Neural cell (in vitro differentiated cells): ENCODE results near the gene MARCHF9. TPM values are rescaled to one million over a fixed set of nuclear protein-coding genes. Genes with fewer than 3 reads are reported as not detected.
A peak's percentile ranks its signal among the peaks of the same experiment; 100 is the strongest.

Source experiments
- H2AFZ ChIP-seq: fragments of 200-600, 300-800 bp; sonication (generic), shearing (Covaris generic); 2 replicates; pipeline ENCODE4 v1.6.0; 2014; ENCODE audit warnings: low read depth, mild to moderate bottlenecking, antibody characterized with exemption, low read length, moderate library complexity
- H3F3A ChIP-seq: fragments of 200-600 bp; shearing (Covaris generic); 2 replicates; pipeline ENCODE4 v1.6.1; 2016; ENCODE audit warnings: mild to moderate bottlenecking, moderate library complexity, mixed read lengths, antibody characterized with exemption, low read length; ENCODE audit not compliant: insufficient read depth, poor library complexity, severe bottlenecking
- H3K27ac ChIP-seq: fragments of 200-600, 300-800 bp; sonication (generic), shearing (Covaris generic); 2 replicates; pipeline ENCODE4 v1.5.1; 2014; ENCODE audit warnings: mild to moderate bottlenecking, low read length, moderate library complexity
- H3K27me3 ChIP-seq: fragments of 300-800, 200-600 bp; sonication (generic), shearing (Covaris generic); 2 replicates; pipeline ENCODE4 v1.6.0; 2014; ENCODE audit warnings: mild to moderate bottlenecking, low read depth, low read length, moderate library complexity; ENCODE audit not compliant: insufficient read depth
- H3K36me3 ChIP-seq: fragments of 300-800, 200-600 bp; sonication (generic), shearing (Covaris generic); 2 replicates; pipeline ENCODE4 v1.5.1; 2014; ENCODE audit warnings: mild to moderate bottlenecking, antibody characterized with exemption, low read length, moderate library complexity; ENCODE audit not compliant: insufficient read depth
- H3K4me2 ChIP-seq: fragments of 300-800, 200-600 bp; sonication (generic), shearing (Covaris generic); 2 replicates; pipeline ENCODE4 v1.6.0; 2014; ENCODE audit warnings: mild to moderate bottlenecking, low read length
- H3K4me3 ChIP-seq: fragments of 300-800, 200-600 bp; sonication (generic), shearing (Covaris generic); 2 replicates; pipeline ENCODE4 v1.5.1; 2014; ENCODE audit warnings: mild to moderate bottlenecking, low read length, moderate library complexity
- H3K79me2 ChIP-seq: fragments of 200-600 bp; shearing (Covaris generic); replicated peaks from 2 replicates; pipeline ENCODE4 v1.6.0; 2014; ENCODE audit warnings: mild to moderate bottlenecking, low read length, moderate library complexity; ENCODE audit not compliant: insufficient read depth
- H3K9ac ChIP-seq: fragments of 300-800, 200-600 bp; sonication (generic), shearing (Covaris generic); 2 replicates; pipeline ENCODE4 v1.6.1; 2016; ENCODE audit warnings: mild to moderate bottlenecking, low read length, mixed read lengths
- H3K9me2 ChIP-seq: fragments of 200-600 bp; shearing (Covaris generic); 2 replicates; pipeline ENCODE4 v1.6.1; 2016; ENCODE audit warnings: mild to moderate bottlenecking, low read length, mixed read lengths; ENCODE audit not compliant: insufficient read depth
- H3K9me3 ChIP-seq: fragments of 200-600, 300-800 bp; sonication (generic), shearing (Covaris generic); 2 replicates; pipeline ENCODE4 v1.6.1; 2016; ENCODE audit warnings: mild to moderate bottlenecking, mixed run types, low read length, moderate library complexity, mixed read lengths
- H4K20me1 ChIP-seq: fragments of 200-600 bp; shearing (Covaris generic); 2 replicates; pipeline ENCODE4 v1.6.1; 2016; ENCODE audit warnings: mild to moderate bottlenecking, mixed run types; ENCODE audit not compliant: insufficient read depth
- CTCF ChIP-seq: fragments of 450-650 bp; IDR thresholded peaks from 2 replicates; pipeline ENCODE4 v1.5.1; 2014; ENCODE audit warnings: antibody characterized with exemption, mild to moderate bottlenecking, moderate library complexity; ENCODE audit not compliant: poor library complexity, severe bottlenecking
- EP300 ChIP-seq: fragments of 450-650 bp; conservative IDR thresholded peaks from 2 replicates; pipeline ENCODE4 v1.6.1; 2014; ENCODE audit warnings: antibody characterized with exemption, mild to moderate bottlenecking, moderate library complexity; ENCODE audit not compliant: poor library complexity, severe bottlenecking
- EZH2 ChIP-seq: fragments of 200-600, 300-800 bp; shearing (Covaris generic), sonication (generic); IDR thresholded peaks from 2 replicates; pipeline ENCODE4 v1.6.1; 2014; ENCODE audit warnings: antibody characterized with exemption, low read length, borderline replicate concordance, mild to moderate bottlenecking; ENCODE audit not compliant: insufficient read depth, poor library complexity, severe bottlenecking
- MXI1 ChIP-seq: fragments of 450-650 bp; conservative IDR thresholded peaks from 2 replicates; pipeline ENCODE4 v1.6.1; 2014; ENCODE audit warnings: antibody characterized with exemption, mild to moderate bottlenecking; ENCODE audit not compliant: poor library complexity, severe bottlenecking
- POLR2AphosphoS5 ChIP-seq: IDR thresholded peaks from 2 replicates; pipeline ENCODE4 v1.6.1; 2012
- RAD21 ChIP-seq: fragments of 450-650 bp; conservative IDR thresholded peaks from 2 replicates; pipeline ENCODE4 v1.6.1; 2014; ENCODE audit warnings: antibody characterized with exemption, mild to moderate bottlenecking, moderate library complexity
- REST ChIP-seq: IDR thresholded peaks from 2 replicates; pipeline ENCODE4 v1.6.1; 2012; ENCODE audit warnings: borderline replicate concordance
- SMC3 ChIP-seq: fragments of 450-650 bp; conservative IDR thresholded peaks from 2 replicates; pipeline ENCODE4 v1.6.1; 2014; ENCODE audit warnings: antibody characterized with exemption, mild to moderate bottlenecking, moderate library complexity; ENCODE audit not compliant: poor library complexity
- TAF1 ChIP-seq: IDR thresholded peaks from 2 replicates; pipeline ENCODE4 v1.6.1; 2012; ENCODE audit warnings: low read depth
- polyA plus RNA-seq: library from polyadenylated mRNA; depleted of rRNA; stranded (reverse); fragments of >200 nt; gene quantifications from 2 replicates; pipeline ENCODE4 v1.2.3, GENCODE V29; 2014

Gene MARCHF9
- polyA plus RNA-seq, 1 donor from 2014 or later = 34.5 TPM

- Histone ChIP-seq H3K27ac (no peak overlapping the region), H3K9ac (peak overlapping the region; percentile 95), H3K36me3 (peaks cover 16% of the 10 kb centered on the region), H3K4me3 (peak overlapping the region; percentile 88), H3K9me3 (no peaks in the 10 kb centered on the region), H4K20me1 (peaks cover 20% of the 10 kb centered on the region), H3K4me2 (peak overlapping the region; percentile 90), H3K9me2 (no peaks in the 10 kb centered on the region), H2AFZ (no peak overlapping the region), H3K79me2 (no peaks in the 10 kb centered on the region), H3F3A (no peaks in the 10 kb centered on the region), H3K27me3 (peaks cover 50% of the 10 kb centered on the region)
- TF ChIP-seq SMC3 (no peak), POLR2AphosphoS5 (no peak), CTCF (no peak), MXI1 (no peak), TAF1 (no peak), RAD21 (no peak), EP300 (no peak), EZH2 (no peak), REST (no peak)
These were observed 19.6 kb upstream of the MARCHF9 start for GRCh38 chr12:57735198-57735855.

- no peaks in the 10 kb centered on the region for H3K9me3 ChIP-seq
- peak overlapping the region; percentile 88 for H3K4me3 ChIP-seq
- no peaks in the 10 kb centered on the region for H3F3A ChIP-seq
- H2AFZ ChIP-seq = no peak overlapping the region
- H3K79me2 ChIP-seq = no peaks in the 10 kb centered on the region
- H3K27me3 ChIP-seq = peaks cover 45% of the 10 kb centered on the region
- H3K9me2 ChIP-seq = no peaks in the 10 kb centered on the region
- no peak for TF ChIP-seq EZH2
- no peak for TF ChIP-seq POLR2AphosphoS5
- TF ChIP-seq REST = no peak
- TF ChIP-seq SMC3 = peak; percentile 43
- no peak for TF ChIP-seq EP300
- TF ChIP-seq CTCF = peak; percentile 64
- TF ChIP-seq MXI1 = no peak
- peak; percentile 61 for TF ChIP-seq RAD21
- TF ChIP-seq TAF1 = no peak
- H4K20me1 ChIP-seq = peaks cover 20% of the 10 kb centered on the region
- peaks cover 16% of the 10 kb centered on the region for H3K36me3 ChIP-seq
- H3K9ac ChIP-seq = peak overlapping the region; percentile 95
- peak overlapping the region; percentile 90 for H3K4me2 ChIP-seq
- no peak overlapping the region for H3K27ac ChIP-seq
These were observed 18.8 kb upstream of the MARCHF9 start for GRCh38 chr12:57735952-57736740.
